OCI-LY1 (cell line): ENCODE data around the gene PRKCE.

Source experiments
- H2AFZ ChIP-seq: fragments of 200-600 bp; sonication (generic), shearing (Covaris generic); 2 replicates; pipeline ENCODE4 v1.6.0; 2014; ENCODE audit warnings: antibody characterized with exemption, mild to moderate bottlenecking, low read length
- H3F3A ChIP-seq: fragments of 200-600 bp; sonication (generic), shearing (Covaris generic); 2 replicates; pipeline ENCODE4 v1.6.0; 2014; ENCODE audit warnings: mild to moderate bottlenecking, antibody characterized with exemption, low read length, moderate library complexity; ENCODE audit not compliant: insufficient read depth
- H3K27ac ChIP-seq: fragments of 200-600 bp; sonication (generic); 2 replicates; pipeline ENCODE4 v1.5.1; 2014; ENCODE audit warnings: low read length, mixed run types, mild to moderate bottlenecking, low read depth; ENCODE audit not compliant: poor library complexity, severe bottlenecking
- H3K27me3 ChIP-seq: fragments of 200-600 bp; sonication (generic); 2 replicates; pipeline ENCODE4 v1.6.0; 2014; ENCODE audit warnings: antibody characterized with exemption, mild to moderate bottlenecking, low read length, moderate library complexity; ENCODE audit not compliant: insufficient read depth
- H3K36me3 ChIP-seq: fragments of 200-600 bp; sonication (generic); 2 replicates; pipeline ENCODE4 v1.6.1; 2014; ENCODE audit warnings: mild to moderate bottlenecking, antibody characterized with exemption, low read length, moderate library complexity, mixed read lengths; ENCODE audit not compliant: insufficient read depth
- H3K4me1 ChIP-seq: fragments of 200-600 bp; sonication (generic); 2 replicates; pipeline ENCODE4 v1.5.1; 2014; ENCODE audit warnings: mild to moderate bottlenecking, low read length, moderate library complexity; ENCODE audit not compliant: insufficient read depth, severe bottlenecking
- H3K4me2 ChIP-seq: fragments of 200-600 bp; sonication (generic), shearing (Covaris generic); 2 replicates; pipeline ENCODE4 v1.6.1; 2014; ENCODE audit warnings: low read length
- H3K4me3 ChIP-seq: fragments of 200-600 bp; sonication (generic); 2 replicates; pipeline ENCODE4 v1.5.1; 2014; ENCODE audit warnings: low read length, low read depth, mild to moderate bottlenecking, mixed read lengths; ENCODE audit not compliant: poor library complexity, severe bottlenecking
- H3K79me2 ChIP-seq: fragments of 200-600 bp; shearing (Covaris generic); 2 replicates; pipeline ENCODE4 v1.6.1; 2016; ENCODE audit warnings: mixed run types, low read length, mixed read lengths; ENCODE audit not compliant: insufficient read depth
- H3K9ac ChIP-seq: fragments of 200-600 bp; sonication (generic), shearing (Covaris generic); 2 replicates; pipeline ENCODE4 v1.6.1; 2014; ENCODE audit warnings: mild to moderate bottlenecking, low read length, mixed read lengths
- H3K9me2 ChIP-seq: fragments of 200-600 bp; sonication (generic), shearing (Covaris generic); 2 replicates; pipeline ENCODE4 v1.6.1; 2014; ENCODE audit warnings: low read depth, mild to moderate bottlenecking, low read length, mixed read lengths
- H3K9me3 ChIP-seq: fragments of 200-600 bp; shearing (Covaris generic); 2 replicates; pipeline ENCODE4 v1.6.1; 2014; ENCODE audit warnings: low read length, mixed read lengths
- H4K20me1 ChIP-seq: fragments of 200-600 bp; sonication (generic), shearing (Covaris generic); 2 replicates; pipeline ENCODE4 v1.6.0; 2016; ENCODE audit warnings: mild to moderate bottlenecking, low read length; ENCODE audit not compliant: insufficient read depth
- EZH2 ChIP-seq: fragments of 200-600 bp; sonication (generic), shearing (Covaris generic); IDR thresholded peaks from 2 replicates; pipeline ENCODE4 v1.8.0; 2017; ENCODE audit warnings: borderline replicate concordance, mixed run types, mild to moderate bottlenecking, antibody characterized with exemption, low read length, moderate library complexity, mixed read lengths
- TF ChIP-seq, protein P1 (sequence below): fragments of 200-600 bp; sonication (generic), shearing (Covaris generic); IDR thresholded peaks from 2 replicates; pipeline ENCODE4 v1.5.1; 2017; ENCODE audit warnings: mild to moderate bottlenecking, antibody characterized with exemption, low read length, moderate library complexity, mixed read lengths

PRKCE gene

DNA sequence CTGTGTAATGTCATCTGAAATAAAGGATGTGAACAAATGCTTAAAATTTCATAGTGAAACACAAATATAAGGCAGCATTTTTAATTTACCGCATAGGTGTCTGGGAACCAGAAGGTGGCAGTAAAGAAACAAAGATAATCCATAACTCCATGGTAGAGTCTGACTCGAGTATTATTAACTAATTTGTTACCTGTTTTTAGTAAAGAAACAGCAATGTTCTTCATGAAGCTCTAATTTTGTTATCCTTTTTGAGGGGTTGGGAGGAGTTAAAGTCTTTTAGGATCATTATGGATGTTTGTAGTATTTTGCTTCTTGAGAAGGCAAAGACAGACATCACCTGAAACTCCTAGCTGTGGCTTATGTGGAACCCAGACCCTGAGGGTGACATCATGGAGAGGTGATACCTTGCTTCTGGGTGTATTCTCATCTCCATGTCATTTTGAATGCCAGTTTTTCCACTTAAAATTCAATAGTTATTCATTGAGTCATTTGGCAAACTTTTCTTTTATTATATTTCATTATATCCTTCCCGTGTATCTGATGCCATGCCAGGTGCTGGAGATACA, 359.5 kb downstream of the PRKCE start:
- Histone ChIP-seq H2AFZ (no peak overlapping the region), H3K4me1 (no peaks in the 10 kb centered on the region)

DNA sequence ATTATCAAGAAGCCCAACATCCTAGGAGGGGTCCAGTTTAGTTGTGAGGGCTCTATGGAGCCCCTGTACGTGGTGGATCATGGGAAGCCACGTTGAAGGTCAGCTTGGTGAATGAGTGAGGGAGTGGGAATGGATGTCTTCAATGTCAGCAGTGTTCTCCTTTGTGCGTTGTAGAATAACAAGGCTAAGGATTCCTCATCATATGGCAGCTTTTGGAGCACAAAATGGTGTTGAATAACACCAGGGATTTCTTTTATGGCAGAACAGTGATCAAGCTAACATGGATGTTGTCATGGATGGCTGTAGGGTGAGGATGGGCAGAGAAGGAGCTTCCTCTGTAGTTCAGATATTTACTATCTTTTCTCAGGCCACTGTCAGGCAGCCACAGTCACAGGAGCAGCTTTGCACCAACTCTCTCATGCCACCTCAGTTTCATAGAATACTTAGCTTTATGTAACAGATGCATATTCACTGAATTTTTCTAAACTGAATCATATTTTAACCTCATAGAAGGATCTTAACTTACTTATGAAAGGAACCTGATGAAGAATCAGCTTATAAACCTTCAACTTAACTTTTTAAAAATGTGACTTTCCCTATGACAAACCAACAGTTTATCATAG, 361.3 kb downstream of the PRKCE start:
- TF ChIP-seq EZH2 = no peak
- TF ChIP-seq, protein P1, sequence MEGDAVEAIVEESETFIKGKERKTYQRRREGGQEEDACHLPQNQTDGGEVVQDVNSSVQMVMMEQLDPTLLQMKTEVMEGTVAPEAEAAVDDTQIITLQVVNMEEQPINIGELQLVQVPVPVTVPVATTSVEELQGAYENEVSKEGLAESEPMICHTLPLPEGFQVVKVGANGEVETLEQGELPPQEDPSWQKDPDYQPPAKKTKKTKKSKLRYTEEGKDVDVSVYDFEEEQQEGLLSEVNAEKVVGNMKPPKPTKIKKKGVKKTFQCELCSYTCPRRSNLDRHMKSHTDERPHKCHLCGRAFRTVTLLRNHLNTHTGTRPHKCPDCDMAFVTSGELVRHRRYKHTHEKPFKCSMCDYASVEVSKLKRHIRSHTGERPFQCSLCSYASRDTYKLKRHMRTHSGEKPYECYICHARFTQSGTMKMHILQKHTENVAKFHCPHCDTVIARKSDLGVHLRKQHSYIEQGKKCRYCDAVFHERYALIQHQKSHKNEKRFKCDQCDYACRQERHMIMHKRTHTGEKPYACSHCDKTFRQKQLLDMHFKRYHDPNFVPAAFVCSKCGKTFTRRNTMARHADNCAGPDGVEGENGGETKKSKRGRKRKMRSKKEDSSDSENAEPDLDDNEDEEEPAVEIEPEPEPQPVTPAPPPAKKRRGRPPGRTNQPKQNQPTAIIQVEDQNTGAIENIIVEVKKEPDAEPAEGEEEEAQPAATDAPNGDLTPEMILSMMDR = no peak
- Histone ChIP-seq H4K20me1 (no peaks in the 10 kb centered on the region), H3K4me2 (no peak overlapping the region), H3K36me3 (peaks cover 39% of the 10 kb centered on the region), H3K27me3 (no peaks in the 10 kb centered on the region), H3K9me2 (no peaks in the 10 kb centered on the region), H3K27ac (no peak overlapping the region), H3K4me3 (no peak overlapping the region), H2AFZ (no peak overlapping the region), H3K4me1 (no peaks in the 10 kb centered on the region), H3F3A (no peaks in the 10 kb centered on the region), H3K79me2 (no peaks in the 10 kb centered on the region), H3K9me3 (no peaks in the 10 kb centered on the region), H3K9ac (no peak overlapping the region)

More for the DNA sequence above, 359.5 kb downstream of the PRKCE start:
- Histone ChIP-seq H4K20me1 (no peaks in the 10 kb centered on the region), H3K27me3 (no peaks in the 10 kb centered on the region), H3K9me3 (no peaks in the 10 kb centered on the region), H3K27ac (no peak overlapping the region), H3K4me3 (no peak overlapping the region), H3F3A (no peaks in the 10 kb centered on the region), H3K36me3 (peaks cover 46% of the 10 kb centered on the region), H3K9me2 (no peaks in the 10 kb centered on the region), H3K79me2 (no peaks in the 10 kb centered on the region), H3K4me2 (no peak overlapping the region), H3K9ac (no peak overlapping the region)
- TF ChIP-seq, protein P1 = peak; percentile 76
- no peak for TF ChIP-seq EZH2

DNA sequence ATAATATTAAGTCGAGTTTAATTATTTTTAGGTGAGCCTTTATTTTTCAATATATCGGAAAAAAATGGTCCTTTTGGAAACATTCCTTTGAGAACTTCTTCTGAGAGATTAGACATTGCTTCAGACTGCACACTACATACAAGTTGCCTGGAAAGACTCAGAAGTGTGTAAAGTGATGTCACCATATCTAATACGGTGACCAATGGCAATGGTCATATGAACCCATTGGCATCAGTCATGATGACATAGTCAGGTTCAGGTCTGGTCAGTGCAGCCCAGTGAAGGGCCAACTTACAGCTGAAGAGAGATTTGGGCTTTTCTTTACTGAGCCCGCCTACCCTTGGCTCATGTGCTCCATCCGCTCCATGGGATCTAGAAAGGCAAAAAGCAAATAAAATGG, 362.3 kb downstream of the PRKCE start:
- Histone ChIP-seq H3K9me3 (no peaks in the 10 kb centered on the region), H3K9ac (no peak overlapping the region), H2AFZ (no peak overlapping the region), H3K4me2 (no peak overlapping the region), H3F3A (no peaks in the 10 kb centered on the region), H4K20me1 (no peaks in the 10 kb centered on the region), H3K27me3 (no peaks in the 10 kb centered on the region), H3K4me3 (no peak overlapping the region), H3K9me2 (no peaks in the 10 kb centered on the region), H3K27ac (no peak overlapping the region), H3K79me2 (no peaks in the 10 kb centered on the region), H3K4me1 (no peaks in the 10 kb centered on the region), H3K36me3 (peaks cover 35% of the 10 kb centered on the region)
- TF ChIP-seq, protein P1 = no peak
- no peak for TF ChIP-seq EZH2
